Measurements from ENCODE around the gene TCTN2. TPM values are rescaled to one million over a fixed set of nuclear protein-coding genes. Genes with fewer than 3 reads are reported as not detected.

Gene TCTN2
- polyA plus RNA-seq, 3 donors = 26.7 to 33.1 (median 29.5) TPM

- no peak for DNase-seq (ENCODE audit: extremely low read depth in 1 of 11, low read depth in 9 of 11, low spot score in 4 of 11)
Observed at GRCh38 chr12:123726244-123726643, 55.3 kb downstream of the TCTN2 start.

- no peak for DNase-seq (ENCODE audit: extremely low read depth in 1 of 11, low read depth in 9 of 11, low spot score in 4 of 11)
Observed at GRCh38 chr12:123726962-123727361, 56.0 kb downstream of the TCTN2 start.

GRCh38 chr12:123727878-123728277, 57.0 kb downstream of the TCTN2 start:
- no peak for DNase-seq (ENCODE audit: extremely low read depth in 1 of 11, low read depth in 9 of 11, low spot score in 4 of 11)

- DNase-seq (ENCODE audit: extremely low read depth in 1 of 11, low read depth in 9 of 11, low spot score in 4 of 11) = no peak
Observed at GRCh38 chr12:123731596-123731995, 60.7 kb downstream of the TCTN2 start.

- DNase-seq (ENCODE audit: extremely low read depth in 1 of 11, low read depth in 9 of 11, low spot score in 4 of 11) = no peak
Observed at GRCh38 chr12:123732251-123732650, 61.3 kb downstream of the TCTN2 start.

- no peak for DNase-seq (ENCODE audit: extremely low read depth in 1 of 11, low read depth in 9 of 11, low spot score in 4 of 11)
Observed at GRCh38 chr12:123733229-123733628, 62.3 kb downstream of the TCTN2 start.

GRCh38 chr12:123734268-123734667, 63.4 kb downstream of the TCTN2 start:
- no peak for DNase-seq (ENCODE audit: extremely low read depth in 1 of 11, low read depth in 9 of 11, low spot score in 4 of 11)

- no peak for DNase-seq (ENCODE audit: extremely low read depth in 1 of 11, low read depth in 9 of 11, low spot score in 4 of 11)
Observed at GRCh38 chr12:123741937-123742572, 71.1 kb downstream of the TCTN2 start.

GRCh38 chr12:123743002-123743401, 72.1 kb downstream of the TCTN2 start:
- no peak for DNase-seq (ENCODE audit: extremely low read depth in 1 of 11, low read depth in 9 of 11, low spot score in 4 of 11)

- DNase-seq (ENCODE audit: extremely low read depth in 1 of 11, low read depth in 9 of 11, low spot score in 4 of 11) = no peak
Observed at GRCh38 chr12:123744836-123745235, 73.9 kb downstream of the TCTN2 start.

GRCh38 chr12:123747309-123747708, 76.4 kb downstream of the TCTN2 start:
- DNase-seq (ENCODE audit: extremely low read depth in 1 of 11, low read depth in 9 of 11, low spot score in 4 of 11) = no peak

- DNase-seq (ENCODE audit: extremely low read depth in 1 of 11, low read depth in 9 of 11, low spot score in 4 of 11) = no peak
Observed at GRCh38 chr12:123748161-123748560, 77.2 kb downstream of the TCTN2 start.

GRCh38 chr12:123748661-123749060, 77.7 kb downstream of the TCTN2 start:
- no peak for DNase-seq (ENCODE audit: extremely low read depth in 1 of 11, low read depth in 9 of 11, low spot score in 4 of 11)

- no peak for DNase-seq (ENCODE audit: extremely low read depth in 1 of 11, low read depth in 9 of 11, low spot score in 4 of 11)
Observed at GRCh38 chr12:123749355-123749754, 78.4 kb downstream of the TCTN2 start.

- DNase-seq (ENCODE audit: extremely low read depth in 1 of 11, low read depth in 9 of 11, low spot score in 4 of 11) = no peak
Observed at GRCh38 chr12:123750159-123750656, 79.3 kb downstream of the TCTN2 start.

- DNase-seq (ENCODE audit: extremely low read depth in 1 of 11, low read depth in 9 of 11, low spot score in 4 of 11) = no peak
Observed at GRCh38 chr12:123752046-123752445, 81.1 kb downstream of the TCTN2 start.

GRCh38 chr12:123754041-123754772, 83.3 kb downstream of the TCTN2 start:
- DNase-seq (ENCODE audit: extremely low read depth in 1 of 11, low read depth in 9 of 11, low spot score in 4 of 11) = no peak

- no peak for DNase-seq (ENCODE audit: extremely low read depth in 1 of 11, low read depth in 9 of 11, low spot score in 4 of 11)
Observed at GRCh38 chr12:123757561-123757960, 86.6 kb downstream of the TCTN2 start.

All from renal cortex interstitium (tissue), 11 donors.